ENCODE measurements around the gene ADAM8. TPM values are rescaled to one million over a fixed set of nuclear protein-coding genes. Genes with fewer than 3 reads are reported as not detected.

The ADAM8 gene
- total and polyA plus RNA-seq, 10 of the 15 experiments (the other 5 are each of a cell fraction or from before 2014, with no cell fraction given), result 0.37 to 92.7 (median 21.7) TPM

- H3K27ac ChIP-seq (ENCODE audit: control insufficient read depth, insufficient read depth), result no peak overlapping the region
- H3K9me3 ChIP-seq (replicated peaks; ENCODE audit: control insufficient read depth, insufficient read depth, low read length), result no peaks in the 10 kb centered on the region
- no peaks in the 10 kb centered on the region for H3K79me2 ChIP-seq (ENCODE audit: control insufficient read depth, insufficient read depth, low read length)
- DNase-seq (ENCODE audit: low read depth, low spot score) (no peak), ATAC-seq (no peak), FAIRE-seq (no peak)
- TF ChIP-seq TCF3 (IDR thresholded peaks at IDR 0.05; ENCODE audit: borderline replicate concordance, insufficient read depth, low read depth, low read length) (no peak), MAX (IDR thresholded peaks at IDR 0.05; ENCODE audit: low read depth, low read length) (no peak), BMI1 (IDR thresholded peaks at IDR 0.05; ENCODE audit: borderline replicate concordance) (no peak), KLF5 (IDR thresholded peaks at IDR 0.05; ENCODE audit: partially characterized antibody) (no peak), HSF1 (IDR thresholded peaks at IDR 0.05; ENCODE audit: low read depth, low read length) (no peak), TARDBP (IDR thresholded peaks at IDR 0.05; ENCODE audit: borderline replicate concordance) (no peak), ZNF274 (IDR thresholded peaks at IDR 0.05; ENCODE audit: insufficient read depth, insufficient read length) (no peak), SMAD1 (IDR thresholded peaks at IDR 0.05; ENCODE audit: low read depth, partially characterized antibody) (no peak), SMARCA5 (IDR thresholded peaks at IDR 0.05) (no peak), EZH2 (IDR thresholded peaks at IDR 0.05; ENCODE audit: borderline replicate concordance, control insufficient read depth, low read depth, low read length) (no peak), ZBTB33 (IDR thresholded peaks at IDR 0.05) (no peak), RAD21 (IDR thresholded peaks at IDR 0.05; ENCODE audit: insufficient read depth, low read depth, low read length) (no peak), RUNX3 (IDR thresholded peaks at IDR 0.05; ENCODE audit: low read length) (no peak), ZBTB4 (CRISPR knock-in tag; IDR thresholded peaks at IDR 0.05) (no peak), ATF3 (IDR thresholded peaks at IDR 0.05; ENCODE audit: borderline replicate concordance, extremely low read depth, low read depth, low read length) (no peak)
- H2AFZ ChIP-seq (ENCODE audit: control insufficient read depth, low read depth, low read length), result no peak overlapping the region
- SMC1A ChIA-PET (ENCODE audit: uncharacterized antibody, unreplicated experiment), result no interaction called here
- CTCF ChIA-PET, result no interaction called here
- intact Hi-C loops (cut with micrococcal nuclease; ENCODE audit: unreplicated experiment), result no loop called here
- H3K4me2 ChIP-seq (ENCODE audit: control insufficient read depth, insufficient read depth), result no peak overlapping the region
- H4K20me1 ChIP-seq (ENCODE audit: control insufficient read depth, insufficient read depth), result no peaks in the 10 kb centered on the region
- peaks cover 0 to 1% of the 10 kb centered on the region in 2 experiments; a peak in 3 of 4 replicates for H3K27me3 ChIP-seq (replicated peaks in 1 of 2; ENCODE audit: control insufficient read depth in 2 of 2, insufficient read depth in 2 of 2, low read length in 1 of 2)
- H3K9ac ChIP-seq (ENCODE audit: control insufficient read depth, insufficient read depth, low read length), result no peak overlapping the region
- H3K4me1 ChIP-seq (ENCODE audit: control insufficient read depth, insufficient read depth, low read length), result peaks cover 15% of the 10 kb centered on the region
- in situ Hi-C loops (cut with MboI), result no loop called here
- no peak overlapping the region for H3K4me3 ChIP-seq
- 54% methylated on average over 13 of the region's 15 CpGs for WGBS (ENCODE audit: insufficient coverage, insufficient replicate concordance, low lambda C conversion rate, missing lambda C conversion rate)
- H3K36me3 ChIP-seq (ENCODE audit: control insufficient read depth in 2 of 2, insufficient read depth in 2 of 2, low read length in 1 of 2), result no peaks in the 10 kb centered on the region
- POLR2A ChIA-PET, result no interaction called here
- RAD21 ChIA-PET (ENCODE audit: unreplicated experiment), result no interaction called here
- no TSS peak for BruUV-seq (replicated peaks)
Measured at GRCh38 chr10:133238466-133238804, 38.2 kb downstream of the ADAM8 start.
